ENCODE results near the gene COLEC12.

The COLEC12 gene

GRCh38 chr18:425106-425745 lies 75.3 kb downstream of the COLEC12 start:
- Histone ChIP-seq H3K9me3 (ENCODE audit: control insufficient read depth, low read length) (no peaks in the 10 kb centered on the region), H3K36me3 (ENCODE audit: control insufficient read depth, insufficient read depth, low read length) (no peaks in the 10 kb centered on the region), H3K27me3 (ENCODE audit: control insufficient read depth, insufficient read depth, low read length, poor library complexity, severe bottlenecking) (no peaks in the 10 kb centered on the region), H3K4me1 (ENCODE audit: control insufficient read depth, insufficient read depth, low read length) (peaks cover 8% of the 10 kb centered on the region), H3K4me3 (ENCODE audit: insufficient read depth, low read depth, low read length) (no peak overlapping the region), H3K27ac (ENCODE audit: insufficient read depth, low read depth, low read length, poor library complexity, severe bottlenecking) (no peak overlapping the region)
- 88 to 92% methylated on average over 5 to 6 of the region's 7 CpGs for WGBS, 2 experiments

- 91 to 93% methylated on average over 5 of the region's 5 CpGs for WGBS, 2 experiments
- no peak overlapping the region for H3K27ac ChIP-seq (ENCODE audit: insufficient read depth, low read depth, low read length, poor library complexity, severe bottlenecking)
- no peaks in the 10 kb centered on the region for H3K9me3 ChIP-seq (ENCODE audit: control insufficient read depth, low read length)
- no peaks in the 10 kb centered on the region for H3K36me3 ChIP-seq (ENCODE audit: control insufficient read depth, insufficient read depth, low read length)
- H3K27me3 ChIP-seq (ENCODE audit: control insufficient read depth, insufficient read depth, low read length, poor library complexity, severe bottlenecking) = no peaks in the 10 kb centered on the region
- H3K4me1 ChIP-seq (ENCODE audit: control insufficient read depth, insufficient read depth, low read length) = peaks cover 8% of the 10 kb centered on the region
- H3K4me3 ChIP-seq (ENCODE audit: insufficient read depth, low read depth, low read length) = no peak overlapping the region
These were observed 75.8 kb downstream of the COLEC12 start for GRCh38 chr18:424668-425067.

- no peak overlapping the region for H3K27ac ChIP-seq (ENCODE audit: insufficient read depth, low read depth, low read length, poor library complexity, severe bottlenecking)
- no peaks in the 10 kb centered on the region for H3K9me3 ChIP-seq (ENCODE audit: control insufficient read depth, low read length)
- H3K27me3 ChIP-seq (ENCODE audit: control insufficient read depth, insufficient read depth, low read length, poor library complexity, severe bottlenecking) = no peaks in the 10 kb centered on the region
- H3K36me3 ChIP-seq (ENCODE audit: control insufficient read depth, insufficient read depth, low read length) = no peaks in the 10 kb centered on the region
- 85 to 97% methylated on average over 2 to 7 of the region's 7 CpGs for WGBS, 2 experiments
- H3K4me3 ChIP-seq (ENCODE audit: insufficient read depth, low read depth, low read length) = no peak overlapping the region
- peaks cover 8% of the 10 kb centered on the region for H3K4me1 ChIP-seq (ENCODE audit: control insufficient read depth, insufficient read depth, low read length)
These were observed 76.3 kb downstream of the COLEC12 start for GRCh38 chr18:424071-424661.

- no peaks in the 10 kb centered on the region for H3K27me3 ChIP-seq (ENCODE audit: control insufficient read depth, insufficient read depth, low read length, poor library complexity, severe bottlenecking)
- H3K27ac ChIP-seq (ENCODE audit: insufficient read depth, low read depth, low read length, poor library complexity, severe bottlenecking) = no peak overlapping the region
- no peaks in the 10 kb centered on the region for H3K9me3 ChIP-seq (ENCODE audit: control insufficient read depth, low read length)
- H3K4me3 ChIP-seq (ENCODE audit: insufficient read depth, low read depth, low read length) = no peak overlapping the region
- no peaks in the 10 kb centered on the region for H3K36me3 ChIP-seq (ENCODE audit: control insufficient read depth, insufficient read depth, low read length)
- WGBS, 2 experiments = 63 to 73% methylated on average over 3 to 4 of the region's 4 CpGs
- H3K4me1 ChIP-seq (ENCODE audit: control insufficient read depth, insufficient read depth, low read length) = peaks cover 8% of the 10 kb centered on the region
These were observed 77.5 kb downstream of the COLEC12 start for GRCh38 chr18:422966-423365.

- Histone ChIP-seq H3K36me3 (ENCODE audit: control insufficient read depth, insufficient read depth, low read length) (no peaks in the 10 kb centered on the region), H3K9me3 (ENCODE audit: control insufficient read depth, low read length) (no peaks in the 10 kb centered on the region), H3K4me3 (ENCODE audit: insufficient read depth, low read depth, low read length) (no peak overlapping the region), H3K4me1 (ENCODE audit: control insufficient read depth, insufficient read depth, low read length) (peaks cover 8% of the 10 kb centered on the region), H3K27me3 (ENCODE audit: control insufficient read depth, insufficient read depth, low read length, poor library complexity, severe bottlenecking) (no peaks in the 10 kb centered on the region), H3K27ac (ENCODE audit: insufficient read depth, low read depth, low read length, poor library complexity, severe bottlenecking) (no peak overlapping the region)
- 63 to 68% methylated on average over 6 of the region's 6 CpGs for WGBS, 2 experiments
These were observed 79.0 kb downstream of the COLEC12 start for GRCh38 chr18:421247-422155.

GRCh38 chr18:420661-421246 lies 79.7 kb downstream of the COLEC12 start:
- WGBS, 2 experiments = 90 to 94% methylated on average over 2 to 3 of the region's 3 CpGs
- Histone ChIP-seq H3K27me3 (ENCODE audit: control insufficient read depth, insufficient read depth, low read length, poor library complexity, severe bottlenecking) (no peaks in the 10 kb centered on the region), H3K4me1 (ENCODE audit: control insufficient read depth, insufficient read depth, low read length) (peaks cover 8% of the 10 kb centered on the region), H3K4me3 (ENCODE audit: insufficient read depth, low read depth, low read length) (no peak overlapping the region), H3K9me3 (ENCODE audit: control insufficient read depth, low read length) (no peaks in the 10 kb centered on the region), H3K27ac (ENCODE audit: insufficient read depth, low read depth, low read length, poor library complexity, severe bottlenecking) (no peak overlapping the region), H3K36me3 (ENCODE audit: control insufficient read depth, insufficient read depth, low read length) (no peaks in the 10 kb centered on the region)

- H3K4me1 ChIP-seq (ENCODE audit: control insufficient read depth, insufficient read depth, low read length) = peaks cover 5% of the 10 kb centered on the region
- H3K9me3 ChIP-seq (ENCODE audit: control insufficient read depth, low read length) = no peaks in the 10 kb centered on the region
- H3K4me3 ChIP-seq (ENCODE audit: insufficient read depth, low read depth, low read length) = no peak overlapping the region
- no peak overlapping the region for H3K27ac ChIP-seq (ENCODE audit: insufficient read depth, low read depth, low read length, poor library complexity, severe bottlenecking)
- WGBS, 2 experiments = 98 to 100% methylated on average over 4 to 5 of the region's 5 CpGs
- H3K27me3 ChIP-seq (ENCODE audit: control insufficient read depth, insufficient read depth, low read length, poor library complexity, severe bottlenecking) = no peaks in the 10 kb centered on the region
- no peaks in the 10 kb centered on the region for H3K36me3 ChIP-seq (ENCODE audit: control insufficient read depth, insufficient read depth, low read length)
These were observed 80.8 kb downstream of the COLEC12 start for GRCh38 chr18:419541-420175.

- Histone ChIP-seq H3K4me1 (ENCODE audit: control insufficient read depth, insufficient read depth, low read length) (peaks cover 5% of the 10 kb centered on the region), H3K4me3 (ENCODE audit: insufficient read depth, low read depth, low read length) (no peak overlapping the region), H3K36me3 (ENCODE audit: control insufficient read depth, insufficient read depth, low read length) (no peaks in the 10 kb centered on the region), H3K27me3 (ENCODE audit: control insufficient read depth, insufficient read depth, low read length, poor library complexity, severe bottlenecking) (no peaks in the 10 kb centered on the region), H3K9me3 (ENCODE audit: control insufficient read depth, low read length) (no peaks in the 10 kb centered on the region), H3K27ac (ENCODE audit: insufficient read depth, low read depth, low read length, poor library complexity, severe bottlenecking) (no peak overlapping the region)
- WGBS, 2 experiments = 93 to 96% methylated on average over 5 of the region's 5 CpGs
These were observed 83.0 kb downstream of the COLEC12 start for GRCh38 chr18:417495-417894.

GRCh38 chr18:416930-417329 lies 83.6 kb downstream of the COLEC12 start:
- Histone ChIP-seq H3K4me3 (ENCODE audit: insufficient read depth, low read depth, low read length) (no peak overlapping the region), H3K27me3 (ENCODE audit: control insufficient read depth, insufficient read depth, low read length, poor library complexity, severe bottlenecking) (no peaks in the 10 kb centered on the region), H3K36me3 (ENCODE audit: control insufficient read depth, insufficient read depth, low read length) (no peaks in the 10 kb centered on the region), H3K27ac (ENCODE audit: insufficient read depth, low read depth, low read length, poor library complexity, severe bottlenecking) (no peak overlapping the region), H3K4me1 (ENCODE audit: control insufficient read depth, insufficient read depth, low read length) (peaks cover 5% of the 10 kb centered on the region), H3K9me3 (ENCODE audit: control insufficient read depth, low read length) (no peaks in the 10 kb centered on the region)
- 100% methylated on average over 1 of the region's 1 CpG; no CpG with 5 or more reads in 1 of the 2 experiments for WGBS, 2 experiments

Measured in ectodermal cell (in vitro differentiated cells).